ENCODE data around the gene CCNA2.

The CCNA2 gene

GRCh38 chr4:121823505-121824170 is at the start of gene CCNA2:
Gene CCNA2 (minus strand): TSS chr4:121823883. CDS start chr4:121823628, 255 bp downstream.
- DNase-seq = peak; percentile 95 to 98

- peak; percentile 96 to 98 for DNase-seq
Measured at GRCh38 chr4:121869841-121870822, 46.4 kb upstream of the CCNA2 start, which contains the start of gene BBS7. Gene BBS7 (minus strand): TSS chr4:121870474. CDS start chr4:121870313, 161 bp downstream.

- no peak for DNase-seq
Measured at GRCh38 chr4:121863799-121864198, 40.1 kb upstream of the CCNA2 start.

- no peak for DNase-seq
Measured at GRCh38 chr4:121861426-121861825, 37.7 kb upstream of the CCNA2 start.

GRCh38 chr4:121860121-121860520 is 36.4 kb upstream of the CCNA2 start:
- DNase-seq = no peak

- DNase-seq = no peak
Measured at GRCh38 chr4:121851354-121851753, 27.7 kb upstream of the CCNA2 start.

GRCh38 chr4:121846662-121847061 is 23.0 kb upstream of the CCNA2 start:
- DNase-seq = no peak

GRCh38 chr4:121842862-121843261 is 19.2 kb upstream of the CCNA2 start:
- no peak for DNase-seq

GRCh38 chr4:121838136-121838535 is 14.5 kb upstream of the CCNA2 start:
- no peak for DNase-seq

- DNase-seq = no peak
Measured at GRCh38 chr4:121829511-121829910, 5.8 kb upstream of the CCNA2 start.

GRCh38 chr4:121827853-121828252 is 4.2 kb upstream of the CCNA2 start:
- no peak for DNase-seq

GRCh38 chr4:121824950-121825349 is 1.3 kb upstream of the CCNA2 start:
- no peak for DNase-seq

- no peak for DNase-seq
Measured at GRCh38 chr4:121824171-121824527, 466 bp upstream of the CCNA2 start.

- DNase-seq = peak; percentile 42 to 44
Measured at GRCh38 chr4:121822796-121823504, 733 bp downstream of the CCNA2 start.

GRCh38 chr4:121822047-121822446 is 1.6 kb downstream of the CCNA2 start:
- no peak for DNase-seq

- no peak for DNase-seq
Measured at GRCh38 chr4:121819216-121819965, 4.3 kb downstream of the CCNA2 start.

GRCh38 chr4:121818215-121818614 is 5.5 kb downstream of the CCNA2 start:
- DNase-seq = no peak

GRCh38 chr4:121817701-121818100 is 6.0 kb downstream of the CCNA2 start:
- no peak for DNase-seq

- peak; percentile 30 to 32 for DNase-seq
Measured at GRCh38 chr4:121817006-121817405, 6.7 kb downstream of the CCNA2 start.

GRCh38 chr4:121814756-121815155 is 8.9 kb downstream of the CCNA2 start:
- no peak for DNase-seq

GRCh38 chr4:121811122-121811521 is 12.6 kb downstream of the CCNA2 start:
- DNase-seq = no peak

- no peak for DNase-seq
Measured at GRCh38 chr4:121806411-121806810, 17.3 kb downstream of the CCNA2 start.

- no peak for DNase-seq
Measured at GRCh38 chr4:121801715-121802075, 22.0 kb downstream of the CCNA2 start.

All from NCI-H526 (cell line).